Smooth muscle cell (in vitro differentiated cells): ENCODE data around the gene HECTD4. TPM values are rescaled to one million over a fixed set of nuclear protein-coding genes. Genes with fewer than 3 reads are reported as not detected.

Experiments used
- DNase-seq: peaks from one replicate; lab custom pipeline; 2025; ENCODE audit not compliant: unreplicated experiment; lab: John Stamatoyannopoulos, UW
- H2AFZ ChIP-seq: fragments of 200-600 bp; sonication (generic); 2 replicates; pipeline ENCODE4 v1.6.0; 2016; ENCODE audit warnings: antibody characterized with exemption, low read depth, mild to moderate bottlenecking
- H3F3A ChIP-seq: fragments of 200-600 bp; sonication (generic); 2 replicates; pipeline ENCODE4 v1.6.0; 2017; ENCODE audit warnings: antibody characterized with exemption, low read depth
- H3K27ac ChIP-seq: fragments of 200-600 bp; sonication (generic); 2 replicates; pipeline ENCODE4 v1.5.1; 2016; ENCODE audit warnings: low read depth, mild to moderate bottlenecking
- H3K27me3 ChIP-seq: fragments of 200-600 bp; sonication (generic); 2 replicates; pipeline ENCODE4 v1.6.1; 2016; ENCODE audit warnings: low read depth, mild to moderate bottlenecking
- H3K36me3 ChIP-seq: fragments of 200-600 bp; sonication (generic); 2 replicates; pipeline ENCODE4 v1.5.1; 2016; ENCODE audit warnings: low read depth
- H3K4me1 ChIP-seq: fragments of 200-600 bp; sonication (generic); 2 replicates; pipeline ENCODE4 v1.5.1; 2016; ENCODE audit warnings: low read depth
- H3K4me2 ChIP-seq: fragments of 200-600 bp; sonication (generic); 2 replicates; pipeline ENCODE4 v1.6.0; 2016; ENCODE audit warnings: mild to moderate bottlenecking
- H3K4me3 ChIP-seq: fragments of 200-600 bp; sonication (generic); 2 replicates; pipeline ENCODE4 v1.5.1; 2016; ENCODE audit warnings: mild to moderate bottlenecking
- H3K79me2 ChIP-seq: fragments of 200-600 bp; sonication (generic); 2 replicates; pipeline ENCODE4 v1.6.0; 2016; ENCODE audit warnings: low read depth, mild to moderate bottlenecking
- H3K9ac ChIP-seq: fragments of 200-600 bp; sonication (generic); 2 replicates; pipeline ENCODE4 v1.6.0; 2016; ENCODE audit warnings: low read depth
- H3K9me3 ChIP-seq: fragments of 200-600 bp; sonication (generic); replicated peaks from 2 replicates; pipeline ENCODE4 v1.5.1; 2016; ENCODE audit warnings: low read depth
- H4K20me1 ChIP-seq: fragments of 200-600 bp; sonication (generic); 2 replicates; pipeline ENCODE4 v1.6.0; 2016; ENCODE audit warnings: low read depth
- WGBS: methylation state at CpG from one replicate; pipeline ENCODE4 v1.1.7; 2016; ENCODE audit warnings: low lambda C conversion rate; 5-methylcytosine and 5-hydroxymethylcytosine counted together
- polyA plus RNA-seq: library from polyadenylated mRNA; unstranded; fragments of >200 nt; fragmentation: Nextera tagmentation; extraction: Ambion mirVana; gene quantifications from 2 replicates; pipeline ENCODE4 v1.2.1, GENCODE V29; 2016
- total RNA-seq: library from RNA; depleted of rRNA; stranded (reverse); fragments of >200 nt; gene quantifications from 2 replicates; pipeline ENCODE4 v1.2.3, GENCODE V29; 2014
- TF ChIP-seq, protein P1 (sequence below): fragments of 200-600 bp; sonication (generic); IDR thresholded peaks from 2 replicates; pipeline ENCODE4 v1.5.1; 2017; ENCODE audit warnings: borderline replicate concordance, mild to moderate bottlenecking, antibody characterized with exemption; ENCODE audit not compliant: insufficient read depth, poor library complexity, severe bottlenecking

Gene HECTD4
- total and polyA plus RNA-seq, 2 experiments from 2014 or later: 6.6 to 16.9 TPM

DNA sequence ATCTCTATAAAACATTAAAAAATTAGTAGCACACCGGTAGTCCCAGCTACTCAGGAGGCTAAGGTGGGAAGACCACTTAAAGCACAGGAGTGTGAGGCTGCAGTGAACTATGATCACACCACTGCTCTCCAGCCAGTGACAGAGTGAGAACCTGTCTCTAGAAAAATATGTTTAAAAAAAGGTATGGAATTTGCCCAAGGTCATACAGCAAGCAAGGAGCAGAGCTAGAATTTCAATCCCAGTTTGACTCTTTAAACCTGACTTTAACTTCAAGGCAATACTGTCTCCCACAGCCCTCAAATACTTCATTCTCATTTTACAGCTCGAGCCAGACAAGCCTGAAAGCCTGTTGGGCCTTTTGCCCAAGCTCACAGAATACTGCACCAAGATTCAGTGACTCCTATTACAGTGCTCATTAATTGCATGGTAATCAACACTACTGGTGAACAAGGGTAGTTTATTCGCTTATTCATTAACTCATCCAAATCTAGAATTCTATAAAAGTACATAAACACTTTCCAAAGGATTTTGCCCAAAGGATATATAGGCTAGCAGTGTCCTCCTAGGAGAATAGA is 8.0 kb downstream of the HECTD4 start:
- Histone ChIP-seq H3K4me3 (no peak overlapping the region), H2AFZ (no peak overlapping the region), H3K79me2 (peaks cover 89% of the 10 kb centered on the region)

DNA sequence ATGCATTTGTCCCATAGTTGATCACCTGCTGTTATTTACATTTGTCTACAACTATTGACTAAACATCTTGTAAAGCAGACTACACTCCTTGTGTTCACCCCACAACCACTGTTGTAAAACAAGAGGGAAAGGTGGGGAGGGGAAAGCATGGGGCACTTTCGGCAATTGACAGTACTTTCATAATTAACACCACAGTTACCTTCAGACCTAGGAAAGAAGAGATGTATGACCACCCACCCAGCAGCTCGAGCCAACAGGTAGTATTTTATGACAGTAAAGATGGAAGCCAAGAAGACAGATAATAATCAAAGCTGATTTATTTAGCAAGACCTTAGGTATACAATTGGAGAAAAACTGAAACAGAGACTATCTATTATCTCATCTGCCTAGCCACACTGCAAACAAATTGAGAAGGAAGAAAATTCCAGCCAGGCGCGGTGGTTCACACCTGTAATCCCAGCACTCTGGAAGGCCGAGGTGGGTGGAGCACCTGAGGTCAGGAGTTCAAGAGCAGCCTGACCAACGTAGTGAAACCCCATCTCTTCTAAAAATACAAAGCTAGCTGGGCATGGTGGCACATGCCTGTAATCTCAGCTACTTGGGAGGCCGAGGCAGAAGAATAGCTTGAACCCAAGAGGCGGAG is 11.2 kb downstream of the HECTD4 start:
- 89% methylated on average over 8 of the region's 8 CpGs for WGBS
- H3K27ac ChIP-seq: no peak overlapping the region
- H3K27me3 ChIP-seq: no peaks in the 10 kb centered on the region
- TF ChIP-seq, protein P1, sequence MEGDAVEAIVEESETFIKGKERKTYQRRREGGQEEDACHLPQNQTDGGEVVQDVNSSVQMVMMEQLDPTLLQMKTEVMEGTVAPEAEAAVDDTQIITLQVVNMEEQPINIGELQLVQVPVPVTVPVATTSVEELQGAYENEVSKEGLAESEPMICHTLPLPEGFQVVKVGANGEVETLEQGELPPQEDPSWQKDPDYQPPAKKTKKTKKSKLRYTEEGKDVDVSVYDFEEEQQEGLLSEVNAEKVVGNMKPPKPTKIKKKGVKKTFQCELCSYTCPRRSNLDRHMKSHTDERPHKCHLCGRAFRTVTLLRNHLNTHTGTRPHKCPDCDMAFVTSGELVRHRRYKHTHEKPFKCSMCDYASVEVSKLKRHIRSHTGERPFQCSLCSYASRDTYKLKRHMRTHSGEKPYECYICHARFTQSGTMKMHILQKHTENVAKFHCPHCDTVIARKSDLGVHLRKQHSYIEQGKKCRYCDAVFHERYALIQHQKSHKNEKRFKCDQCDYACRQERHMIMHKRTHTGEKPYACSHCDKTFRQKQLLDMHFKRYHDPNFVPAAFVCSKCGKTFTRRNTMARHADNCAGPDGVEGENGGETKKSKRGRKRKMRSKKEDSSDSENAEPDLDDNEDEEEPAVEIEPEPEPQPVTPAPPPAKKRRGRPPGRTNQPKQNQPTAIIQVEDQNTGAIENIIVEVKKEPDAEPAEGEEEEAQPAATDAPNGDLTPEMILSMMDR: no peak
- H3K4me3 ChIP-seq: no peak overlapping the region
- H3F3A ChIP-seq: no peaks in the 10 kb centered on the region
- H3K9me3 ChIP-seq: no peaks in the 10 kb centered on the region
- H2AFZ ChIP-seq: no peak overlapping the region
- no peaks in the 10 kb centered on the region for H3K36me3 ChIP-seq
- no peaks in the 10 kb centered on the region for H3K4me1 ChIP-seq
- H3K79me2 ChIP-seq: peaks cover 91% of the 10 kb centered on the region
- H4K20me1 ChIP-seq: peaks cover 98% of the 10 kb centered on the region
- H3K4me2 ChIP-seq: no peak overlapping the region
- no peak for DNase-seq
- no peak overlapping the region for H3K9ac ChIP-seq

More for the DNA sequence above, 8.0 kb downstream of the HECTD4 start:
- H3K4me2 ChIP-seq: no peak overlapping the region
- H3K27me3 ChIP-seq: no peaks in the 10 kb centered on the region
- DNase-seq: no peak
- WGBS: 82% methylated on average over 3 of the region's 3 CpGs
- no peaks in the 10 kb centered on the region for H3K4me1 ChIP-seq
- no peak overlapping the region for H3K27ac ChIP-seq
- no peak overlapping the region for H3K9ac ChIP-seq
- no peaks in the 10 kb centered on the region for H3K9me3 ChIP-seq
- TF ChIP-seq, protein P1: no peak
- peaks cover 94% of the 10 kb centered on the region for H4K20me1 ChIP-seq
- no peaks in the 10 kb centered on the region for H3F3A ChIP-seq
- no peaks in the 10 kb centered on the region for H3K36me3 ChIP-seq

DNA sequence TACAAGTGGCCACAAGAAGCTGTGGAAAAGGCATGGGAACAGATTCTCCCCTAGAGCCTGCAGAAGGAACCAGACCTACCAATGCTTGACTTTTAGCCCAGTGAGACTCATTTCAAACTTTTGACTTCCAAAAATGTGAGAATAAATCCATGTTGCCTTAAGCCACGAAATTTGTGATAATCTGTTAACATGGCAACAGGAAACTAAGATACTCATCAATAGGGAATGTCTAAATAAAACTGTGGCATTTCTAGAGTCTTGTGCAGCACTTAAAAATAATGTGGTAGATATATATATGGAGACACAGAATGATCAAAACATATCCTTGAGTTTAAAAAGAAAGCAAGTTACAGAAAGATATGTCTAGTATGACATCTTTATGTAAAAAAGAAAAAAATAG is 12.0 kb downstream of the HECTD4 start:
- H3K4me1 ChIP-seq: no peaks in the 10 kb centered on the region
- H3K36me3 ChIP-seq: no peaks in the 10 kb centered on the region
- H3K4me3 ChIP-seq: no peak overlapping the region
- no peaks in the 10 kb centered on the region for H3F3A ChIP-seq
- H3K27ac ChIP-seq: no peak overlapping the region
- peaks cover 93% of the 10 kb centered on the region for H3K79me2 ChIP-seq
- no peak overlapping the region for H3K9ac ChIP-seq
- no peaks in the 10 kb centered on the region for H3K27me3 ChIP-seq
- H2AFZ ChIP-seq: no peak overlapping the region
- no peak overlapping the region for H3K4me2 ChIP-seq
- H3K9me3 ChIP-seq: no peaks in the 10 kb centered on the region
- H4K20me1 ChIP-seq: peaks cover 97% of the 10 kb centered on the region
- WGBS: 70% methylated on average over 1 of the region's 1 CpG
- TF ChIP-seq, protein P1: no peak
- DNase-seq: no peak

DNA sequence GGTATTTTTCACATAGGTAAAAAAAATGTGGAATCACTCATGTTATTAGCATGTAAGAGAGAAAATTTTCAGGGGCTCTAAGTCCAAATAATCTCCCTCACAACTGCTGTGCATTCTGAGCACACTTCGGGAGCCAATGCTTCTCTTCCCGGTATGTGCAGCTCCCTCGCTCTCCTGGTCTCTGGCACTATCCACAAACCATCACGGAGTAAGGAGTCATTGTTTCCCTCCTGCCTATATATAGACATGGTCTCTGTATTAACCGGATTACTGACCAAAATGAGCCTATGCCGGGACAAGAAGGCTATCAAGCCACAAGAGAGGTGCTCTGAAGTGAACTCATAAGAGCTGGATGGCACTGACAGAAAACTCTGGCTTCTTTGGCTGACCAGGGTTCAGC is 13.4 kb downstream of the HECTD4 start:
- peaks cover 97% of the 10 kb centered on the region for H4K20me1 ChIP-seq
- no peaks in the 10 kb centered on the region for H3K9me3 ChIP-seq
- no peak overlapping the region for H3K4me3 ChIP-seq
- TF ChIP-seq, protein P1: no peak
- no peak overlapping the region for H3K9ac ChIP-seq
- WGBS: 77% methylated on average over 6 of the region's 6 CpGs
- H3K4me1 ChIP-seq: no peaks in the 10 kb centered on the region
- no peaks in the 10 kb centered on the region for H3K27me3 ChIP-seq
- H3K27ac ChIP-seq: no peak overlapping the region
- H3F3A ChIP-seq: no peaks in the 10 kb centered on the region
- no peak overlapping the region for H2AFZ ChIP-seq
- peaks cover 92% of the 10 kb centered on the region for H3K79me2 ChIP-seq
- no peaks in the 10 kb centered on the region for H3K36me3 ChIP-seq
- no peak overlapping the region for H3K4me2 ChIP-seq
- no peak for DNase-seq
